ENCODE data around the gene C1orf116. TPM values are rescaled to one million over a fixed set of nuclear protein-coding genes. Genes with fewer than 3 reads are reported as not detected.

Gene C1orf116
- total and polyA plus RNA-seq, 10 of the 15 experiments (the other 5 are each of a cell fraction or from before 2014, with no cell fraction given), result 0.01 to 0.08 TPM; not detected in 8

DNA sequence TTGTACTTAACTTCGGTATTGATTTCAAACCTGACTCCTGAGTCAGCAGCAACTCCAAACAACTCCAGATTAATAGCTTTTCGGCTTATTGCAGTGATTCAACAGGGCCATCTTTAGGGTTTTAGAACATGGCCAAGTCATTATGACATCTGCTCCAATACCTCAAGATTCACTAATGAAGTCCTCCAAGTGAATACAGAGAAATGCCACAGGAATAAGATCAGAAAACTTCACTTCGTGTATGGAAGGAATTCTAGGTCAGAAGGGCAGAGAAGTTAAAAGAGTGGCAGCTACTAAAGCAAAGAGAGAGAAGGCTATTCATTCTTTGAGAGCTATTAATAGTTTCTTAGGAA, 7.6 kb upstream of the C1orf116 start:
- Histone ChIP-seq H3K4me1 (ENCODE audit: control insufficient read depth, insufficient read depth, low read length) (no peaks in the 10 kb centered on the region), H2AFZ (ENCODE audit: control insufficient read depth, low read depth, low read length) (no peak overlapping the region), H3K27me3 (replicated peaks in 1 of 2; ENCODE audit: control insufficient read depth in 2 of 2, insufficient read depth in 2 of 2, low read length in 1 of 2) (no peaks in the 10 kb centered on the region), H3K9ac (ENCODE audit: control insufficient read depth, insufficient read depth, low read length) (no peak overlapping the region), H3K36me3 (ENCODE audit: control insufficient read depth in 2 of 2, insufficient read depth in 2 of 2, low read length in 1 of 2) (no peaks in the 10 kb centered on the region; a peak in 1 of 4 replicates), H3K4me3 (no peak overlapping the region), H3K79me2 (ENCODE audit: control insufficient read depth, insufficient read depth, low read length) (no peaks in the 10 kb centered on the region), H3K4me2 (ENCODE audit: control insufficient read depth, insufficient read depth) (no peak overlapping the region), H3K9me3 (replicated peaks; ENCODE audit: control insufficient read depth, insufficient read depth, low read length) (no peaks in the 10 kb centered on the region), H3K27ac (ENCODE audit: control insufficient read depth, insufficient read depth) (no peak overlapping the region), H4K20me1 (ENCODE audit: control insufficient read depth, insufficient read depth) (no peaks in the 10 kb centered on the region)
- ATAC-seq (no peak), DNase-seq (ENCODE audit: low read depth, low spot score) (no peak), FAIRE-seq (no peak)
- in situ Hi-C loops (cut with MboI) (no loop called here), intact Hi-C loops (cut with micrococcal nuclease; ENCODE audit: unreplicated experiment) (loop anchor here (5.0 kb wide), 1 partner anchor 37 kb away; no protein-coding TSS in a partner anchor)
- POLR2A ChIA-PET, result no interaction called here
- SMC1A ChIA-PET (ENCODE audit: uncharacterized antibody, unreplicated experiment), result no interaction called here
- no TSS peak for BruUV-seq (replicated peaks)
- TF ChIP-seq MEF2B (IDR thresholded peaks at IDR 0.05; ENCODE audit: partially characterized antibody, poor library complexity, severe bottlenecking) (no peak), HDGF (IDR thresholded peaks at IDR 0.05) (no peak), HDAC6 (IDR thresholded peaks at IDR 0.05; ENCODE audit: unreplicated experiment) (no peak), DPF2 (IDR thresholded peaks at IDR 0.05) (no peak), MTA2 (IDR thresholded peaks at IDR 0.05; ENCODE audit: low read depth) (no peak), SMC3 (IDR thresholded peaks at IDR 0.05; ENCODE audit: borderline replicate concordance, low read length) (no peak), ESRRA (IDR thresholded peaks at IDR 0.05; ENCODE audit: low read length) (no peak), USF2 (IDR thresholded peaks at IDR 0.05; ENCODE audit: borderline replicate concordance, low read depth, low read length) (no peak), SUZ12 (IDR thresholded peaks at IDR 0.05; ENCODE audit: unreplicated experiment) (no peak), ZNF622 (IDR thresholded peaks at IDR 0.05) (no peak), SPI1 (IDR thresholded peaks at IDR 0.05; ENCODE audit: borderline replicate concordance, insufficient read depth, low read depth, low read length) (no peak), SREBF2 (IDR thresholded peaks at IDR 0.05; ENCODE audit: low read length) (no peak), MXI1 (IDR thresholded peaks at IDR 0.05; ENCODE audit: low read depth, low read length) (no peak), PAX5 (IDR thresholded peaks at IDR 0.05; ENCODE audit: borderline replicate concordance, low read depth, low read length) (no peak)
- TF ChIP-seq, protein P1, sequence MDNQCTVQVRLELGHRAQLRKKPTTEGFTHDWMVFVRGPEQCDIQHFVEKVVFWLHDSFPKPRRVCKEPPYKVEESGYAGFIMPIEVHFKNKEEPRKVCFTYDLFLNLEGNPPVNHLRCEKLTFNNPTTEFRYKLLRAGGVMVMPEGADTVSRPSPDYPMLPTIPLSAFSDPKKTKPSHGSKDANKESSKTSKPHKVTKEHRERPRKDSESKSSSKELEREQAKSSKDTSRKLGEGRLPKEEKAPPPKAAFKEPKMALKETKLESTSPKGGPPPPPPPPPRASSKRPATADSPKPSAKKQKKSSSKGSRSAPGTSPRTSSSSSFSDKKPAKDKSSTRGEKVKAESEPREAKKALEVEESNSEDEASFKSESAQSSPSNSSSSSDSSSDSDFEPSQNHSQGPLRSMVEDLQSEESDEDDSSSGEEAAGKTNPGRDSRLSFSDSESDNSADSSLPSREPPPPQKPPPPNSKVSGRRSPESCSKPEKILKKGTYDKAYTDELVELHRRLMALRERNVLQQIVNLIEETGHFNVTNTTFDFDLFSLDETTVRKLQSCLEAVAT (IDR thresholded peaks at IDR 0.05), result no peak
- TF ChIP-seq, protein P2, sequence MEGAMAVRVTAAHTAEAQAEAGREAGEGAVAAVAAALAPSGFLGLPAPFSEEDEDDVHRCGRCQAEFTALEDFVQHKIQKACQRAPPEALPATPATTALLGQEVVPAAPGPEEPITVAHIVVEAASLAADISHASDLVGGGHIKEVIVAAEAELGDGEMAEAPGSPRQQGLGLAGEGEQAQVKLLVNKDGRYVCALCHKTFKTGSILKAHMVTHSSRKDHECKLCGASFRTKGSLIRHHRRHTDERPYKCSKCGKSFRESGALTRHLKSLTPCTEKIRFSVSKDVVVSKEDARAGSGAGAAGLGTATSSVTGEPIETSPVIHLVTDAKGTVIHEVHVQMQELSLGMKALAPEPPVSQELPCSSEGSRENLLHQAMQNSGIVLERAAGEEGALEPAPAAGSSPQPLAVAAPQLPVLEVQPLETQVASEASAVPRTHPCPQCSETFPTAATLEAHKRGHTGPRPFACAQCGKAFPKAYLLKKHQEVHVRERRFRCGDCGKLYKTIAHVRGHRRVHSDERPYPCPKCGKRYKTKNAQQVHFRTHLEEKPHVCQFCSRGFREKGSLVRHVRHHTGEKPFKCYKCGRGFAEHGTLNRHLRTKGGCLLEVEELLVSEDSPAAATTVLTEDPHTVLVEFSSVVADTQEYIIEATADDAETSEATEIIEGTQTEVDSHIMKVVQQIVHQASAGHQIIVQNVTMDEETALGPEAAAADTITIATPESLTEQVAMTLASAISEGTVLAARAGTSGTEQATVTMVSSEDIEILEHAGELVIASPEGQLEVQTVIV (IDR thresholded peaks at IDR 0.05; ENCODE audit: borderline replicate concordance, partially characterized antibody), result no peak
- WGBS (ENCODE audit: insufficient coverage, insufficient replicate concordance, low lambda C conversion rate, missing lambda C conversion rate), result 57% methylated on average over 3 of the region's 3 CpGs
- CTCF ChIA-PET, result interaction anchor here (0.9 to 1.8 kb wide), 4 partner anchors 8 to 36 kb away, joined by 3 to 8 read pairs (median 4); no protein-coding TSS in a partner anchor
- RAD21 ChIA-PET (ENCODE audit: unreplicated experiment), result interaction anchor here (1.0 kb wide), 1 partner anchor 35 kb away, joined by 5 read pairs; no protein-coding TSS in a partner anchor
